Muscle layer of duodenum (tissue), 2 donors: ENCODE data around the gene VIPR2.
"Not testable (repeated sequence)": the region's sequence is repeated elsewhere in the genome, so short reads cannot be mapped to it uniquely, and the experiment has no call there.

Source experiments
- H3K27ac ChIP-seq: one replicate; pipeline ENCODE4 v1.7.0; 2013; ENCODE audit warnings: mild to moderate bottlenecking, low read length
- H3K27me3 ChIP-seq: one replicate; pipeline ENCODE4 v1.7.0; 2013; ENCODE audit warnings: low read depth, mild to moderate bottlenecking, control low read depth, low read length
- H3K36me3 ChIP-seq, 2 donors: one replicate each; pipeline ENCODE4 v1.7.0; 2013; ENCODE audit warnings: low read length in 2 of 2, control low read depth in 1 of 2, mild to moderate bottlenecking in 1 of 2; ENCODE audit not compliant: insufficient read depth in 2 of 2, control insufficient read depth in 1 of 2
- H3K4me1 ChIP-seq, 2 donors: one replicate each; pipeline ENCODE4 v1.7.0; 2013; ENCODE audit warnings: low read length in 2 of 2, mild to moderate bottlenecking in 2 of 2, control low read depth in 1 of 2, moderate library complexity in 1 of 2; ENCODE audit not compliant: insufficient read depth in 2 of 2, control insufficient read depth in 1 of 2
- H3K4me3 ChIP-seq, 2 donors: one replicate each; pipeline ENCODE4 v1.7.0; 2013; ENCODE audit warnings: low read length in 2 of 2, low read depth in 1 of 2, mild to moderate bottlenecking in 1 of 2
- H3K9me3 ChIP-seq, 2 donors: one replicate each; pipeline ENCODE4 v1.7.0; 2013; ENCODE audit warnings: low read length in 2 of 2, control low read depth in 1 of 2, mild to moderate bottlenecking in 1 of 2; ENCODE audit not compliant: control insufficient read depth in 1 of 2
- donor health status: healthy.

VIPR2 gene

DNA sequence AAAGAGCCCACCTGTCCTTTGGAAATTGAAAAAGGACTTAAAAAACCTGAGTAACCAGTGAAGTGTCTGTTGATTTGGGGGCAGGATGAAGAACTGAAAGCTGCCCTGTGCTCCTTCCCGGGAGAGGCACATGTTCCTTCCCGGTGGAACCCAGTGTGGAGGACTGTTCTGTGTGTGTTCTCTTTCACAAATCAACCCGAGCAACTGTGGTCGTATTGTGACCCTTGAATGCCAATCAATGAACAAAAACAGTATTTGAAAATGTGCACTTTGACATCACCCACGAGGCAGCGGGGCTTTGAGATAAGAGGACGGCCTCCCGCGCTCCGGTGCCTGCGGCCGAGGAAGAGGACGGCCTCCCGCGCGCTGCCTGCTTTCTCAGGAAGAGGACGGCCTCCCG, 139.0 kb downstream of the VIPR2 start:
- H3K27me3 ChIP-seq: no peaks in the 10 kb centered on the region
- H3K9me3 ChIP-seq: no peaks in the 10 kb centered on the region
- no peak overlapping the region for H3K4me3 ChIP-seq
- H3K27ac ChIP-seq: no peak overlapping the region
- no peaks in the 10 kb centered on the region for H3K4me1 ChIP-seq
- no peaks in the 10 kb centered on the region for H3K36me3 ChIP-seq

DNA sequence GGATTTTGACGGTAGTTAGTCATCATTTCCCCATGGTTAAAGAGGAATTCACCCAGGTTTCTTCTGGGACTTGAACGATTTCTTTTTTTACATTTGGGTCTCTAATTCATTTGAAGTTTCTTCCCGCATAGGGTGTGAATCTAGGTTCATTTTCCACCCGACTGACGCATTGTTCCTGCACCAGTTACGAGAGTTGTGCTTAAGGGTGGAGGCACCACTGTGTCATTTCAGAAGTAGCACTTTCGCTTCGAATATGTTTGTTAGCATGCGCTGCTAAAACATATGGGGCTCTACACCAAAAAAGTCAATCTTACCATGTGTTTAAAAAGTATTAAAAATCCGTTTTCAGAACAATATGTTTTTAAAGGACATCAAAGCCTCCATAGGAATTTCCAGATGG, 140.3 kb downstream of the VIPR2 start:
- H3K36me3 ChIP-seq: no peaks in the 10 kb centered on the region
- no peak overlapping the region for H3K27ac ChIP-seq
- H3K9me3 ChIP-seq: no peaks in the 10 kb centered on the region
- H3K4me3 ChIP-seq: no peak overlapping the region
- no peaks in the 10 kb centered on the region for H3K27me3 ChIP-seq
- H3K4me1 ChIP-seq: no peaks in the 10 kb centered on the region

DNA sequence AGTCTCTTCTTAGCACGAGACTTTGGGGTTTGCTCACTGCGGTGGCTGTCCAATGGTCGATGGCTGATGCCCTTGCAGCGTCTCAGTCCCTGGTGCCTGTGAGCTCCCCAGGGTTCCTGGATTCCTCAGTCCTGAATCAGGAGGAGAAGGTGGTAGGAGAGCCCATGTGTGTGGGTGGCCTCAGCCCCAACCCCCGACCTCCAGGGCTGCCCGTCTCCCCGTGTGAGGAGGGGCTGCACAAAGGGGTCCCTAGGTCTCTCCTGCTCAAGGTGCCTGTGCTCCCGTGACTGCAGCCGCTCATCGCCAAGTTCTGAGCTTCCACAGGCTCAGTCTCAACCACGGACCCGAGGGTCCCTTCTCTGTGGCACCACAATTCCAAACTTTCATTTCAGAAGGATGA, 142.9 kb downstream of the VIPR2 start:
- H3K36me3 ChIP-seq: no peaks in the 10 kb centered on the region
- H3K27ac ChIP-seq: no peak overlapping the region
- H3K4me1 ChIP-seq: no peaks in the 10 kb centered on the region
- H3K9me3 ChIP-seq: no peaks in the 10 kb centered on the region
- no peak overlapping the region for H3K4me3 ChIP-seq
- no peaks in the 10 kb centered on the region for H3K27me3 ChIP-seq

DNA sequence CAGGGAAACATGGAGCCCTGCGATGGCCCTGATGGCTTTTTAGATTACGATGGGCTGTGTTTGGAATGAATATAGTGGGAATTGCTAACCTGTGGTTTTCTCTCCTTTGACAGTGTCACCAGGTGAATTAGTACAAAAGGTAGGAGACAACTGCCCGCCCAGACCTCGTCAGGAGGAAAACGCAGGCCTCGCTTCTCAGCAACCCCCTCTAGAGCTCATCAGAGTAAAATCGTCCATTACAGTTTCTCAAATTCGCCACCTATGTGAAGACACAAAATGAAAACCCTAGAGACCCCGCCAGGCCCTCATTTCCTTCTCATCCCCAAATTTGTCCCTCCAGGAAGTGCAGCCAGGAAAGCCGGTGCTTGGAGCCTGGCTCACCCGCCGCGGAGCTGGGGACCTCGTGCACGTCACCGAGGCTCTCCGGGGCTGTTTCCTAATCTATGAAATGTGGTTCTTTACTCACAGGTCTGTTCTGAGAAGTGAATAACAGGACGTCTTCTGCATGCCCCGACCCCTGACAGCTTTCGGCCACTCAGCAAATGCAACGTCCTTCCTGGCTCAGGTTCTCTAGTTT, 143.7 kb downstream of the VIPR2 start:
- Histone ChIP-seq H3K27ac (no peak overlapping the region), H3K9me3 (no peaks in the 10 kb centered on the region), H3K36me3 (no peaks in the 10 kb centered on the region), H3K4me3 (no peak overlapping the region), H3K4me1 (no peaks in the 10 kb centered on the region), H3K27me3 (no peaks in the 10 kb centered on the region)

DNA sequence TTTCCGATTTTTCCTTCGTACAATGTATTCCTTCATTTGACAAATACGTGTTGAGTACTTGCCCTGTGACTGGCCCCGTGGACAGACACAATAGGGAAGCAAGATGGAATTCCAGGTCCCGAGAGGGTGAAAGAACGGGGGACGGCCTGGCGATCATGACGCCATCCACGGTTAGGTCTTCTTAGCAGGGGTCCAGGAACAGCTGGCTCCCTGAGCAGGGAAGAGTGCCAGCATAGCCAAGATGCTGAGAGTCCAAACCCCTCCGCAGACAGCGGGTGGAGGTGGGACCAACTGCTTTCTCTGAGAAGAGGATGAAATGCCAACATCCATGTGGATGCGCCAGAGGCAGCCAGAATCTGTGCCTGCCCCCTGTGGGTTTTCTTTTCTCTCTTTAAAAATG, 144.6 kb downstream of the VIPR2 start:
- no peak overlapping the region for H3K27ac ChIP-seq

DNA sequence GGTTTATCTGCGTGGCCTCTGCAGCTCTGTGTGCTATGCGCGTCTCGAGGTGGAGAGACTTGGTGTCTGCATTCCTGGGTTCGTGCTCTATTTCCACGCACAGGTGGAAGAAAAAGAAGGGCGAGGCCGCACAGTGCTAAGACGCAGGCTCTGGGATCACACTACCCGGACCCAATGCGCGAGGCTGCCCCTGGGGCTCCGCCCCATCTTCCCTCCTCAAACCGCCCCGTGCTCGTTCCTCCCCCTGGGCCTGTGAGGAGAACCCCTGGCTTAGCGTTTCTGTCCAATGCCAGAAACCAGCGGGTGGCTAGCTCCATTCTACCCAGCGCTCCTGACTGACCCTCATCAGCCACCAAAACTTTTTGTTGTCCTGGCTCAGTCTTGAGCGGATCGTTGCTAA, 145.2 kb downstream of the VIPR2 start:
- H3K4me3 ChIP-seq: no peak overlapping the region
- no peaks in the 10 kb centered on the region for H3K36me3 ChIP-seq
- no peaks in the 10 kb centered on the region for H3K27me3 ChIP-seq
- H3K4me1 ChIP-seq: no peaks in the 10 kb centered on the region
- H3K9me3 ChIP-seq: no peaks in the 10 kb centered on the region
- H3K27ac ChIP-seq: no peak overlapping the region

More for the DNA sequence above, 144.6 kb downstream of the VIPR2 start:
- H3K36me3 ChIP-seq: no peaks in the 10 kb centered on the region
- H3K4me3 ChIP-seq: no peak overlapping the region
- no peaks in the 10 kb centered on the region for H3K4me1 ChIP-seq
- H3K27me3 ChIP-seq: no peaks in the 10 kb centered on the region
- H3K9me3 ChIP-seq: no peaks in the 10 kb centered on the region

DNA sequence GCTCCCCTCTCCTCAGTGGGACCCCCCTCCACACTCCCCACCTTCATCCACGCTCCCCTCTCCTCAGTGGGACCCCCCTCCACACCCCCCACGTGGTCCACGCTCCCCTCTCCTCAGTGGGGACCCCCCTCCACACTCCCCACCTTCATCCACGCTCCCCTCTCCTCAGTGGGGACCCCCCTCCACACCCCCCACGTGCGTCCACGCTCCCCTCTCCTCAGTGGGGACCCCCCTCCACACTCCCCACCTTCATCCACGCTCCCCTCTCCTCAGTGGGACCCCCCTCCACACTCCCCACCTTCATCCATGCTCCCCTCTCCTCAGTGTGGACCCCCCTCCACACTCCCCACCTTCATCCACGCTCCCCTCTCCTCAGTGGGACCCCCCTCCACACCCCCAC, 146.4 kb downstream of the VIPR2 start:
- not testable (repeated sequence) for H3K4me1 ChIP-seq, H3K9me3 ChIP-seq, H3K36me3 ChIP-seq, H3K27ac ChIP-seq, H3K4me3 ChIP-seq, H3K27me3 ChIP-seq

DNA sequence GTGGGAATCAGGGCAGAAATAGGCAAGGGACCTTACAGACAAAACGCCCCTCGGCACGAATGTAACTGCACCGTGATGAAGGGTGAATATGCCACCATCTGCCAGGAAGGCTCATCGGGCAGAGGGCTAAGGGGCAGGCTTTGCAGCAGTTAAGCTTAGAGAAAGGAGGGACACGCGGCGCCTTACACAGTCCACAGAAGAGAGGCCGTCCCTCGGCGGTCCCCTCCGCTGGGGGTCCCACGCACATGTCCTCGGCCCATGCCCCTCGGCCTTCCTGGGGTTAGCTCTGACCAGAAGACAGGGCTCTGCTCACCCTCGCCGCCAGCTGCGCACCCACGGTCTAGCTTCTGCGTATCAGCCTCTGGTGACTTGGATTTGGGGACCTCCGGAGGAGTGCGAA, 147.2 kb downstream of the VIPR2 start:
- H3K9me3 ChIP-seq: peaks cover 0 to 2% of the 10 kb centered on the region in 2 donors
- H3K27ac ChIP-seq: no peak overlapping the region
- H3K4me3 ChIP-seq: no peak overlapping the region
- H3K36me3 ChIP-seq: no peaks in the 10 kb centered on the region
- peaks cover 4% of the 10 kb centered on the region for H3K27me3 ChIP-seq
- no peaks in the 10 kb centered on the region for H3K4me1 ChIP-seq

DNA sequence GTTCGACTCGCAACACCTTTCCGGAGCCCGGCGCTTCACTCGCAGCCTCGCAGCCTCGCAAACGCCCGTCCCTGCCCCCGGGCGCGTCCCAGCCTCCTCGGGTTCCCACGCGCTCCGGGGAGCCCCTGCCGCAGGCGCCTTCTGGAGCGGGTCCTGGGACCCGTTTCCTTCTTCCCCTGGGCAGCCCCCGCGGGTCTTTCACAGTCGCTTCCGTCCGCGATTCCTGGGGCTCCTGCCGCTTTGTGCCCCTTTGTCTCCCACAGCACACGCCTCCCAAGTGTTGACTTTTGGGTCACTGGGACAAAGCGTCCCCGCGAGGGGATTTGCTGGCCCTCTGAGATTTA, 147.6 kb downstream of the VIPR2 start:
- Histone ChIP-seq H3K4me1 (no peaks in the 10 kb centered on the region), H3K27me3 (peaks cover 6% of the 10 kb centered on the region), H3K4me3 (no peak overlapping the region), H3K9me3 (peaks cover 0 to 2% of the 10 kb centered on the region in 2 donors), H3K27ac (no peak overlapping the region), H3K36me3 (no peaks in the 10 kb centered on the region)

DNA sequence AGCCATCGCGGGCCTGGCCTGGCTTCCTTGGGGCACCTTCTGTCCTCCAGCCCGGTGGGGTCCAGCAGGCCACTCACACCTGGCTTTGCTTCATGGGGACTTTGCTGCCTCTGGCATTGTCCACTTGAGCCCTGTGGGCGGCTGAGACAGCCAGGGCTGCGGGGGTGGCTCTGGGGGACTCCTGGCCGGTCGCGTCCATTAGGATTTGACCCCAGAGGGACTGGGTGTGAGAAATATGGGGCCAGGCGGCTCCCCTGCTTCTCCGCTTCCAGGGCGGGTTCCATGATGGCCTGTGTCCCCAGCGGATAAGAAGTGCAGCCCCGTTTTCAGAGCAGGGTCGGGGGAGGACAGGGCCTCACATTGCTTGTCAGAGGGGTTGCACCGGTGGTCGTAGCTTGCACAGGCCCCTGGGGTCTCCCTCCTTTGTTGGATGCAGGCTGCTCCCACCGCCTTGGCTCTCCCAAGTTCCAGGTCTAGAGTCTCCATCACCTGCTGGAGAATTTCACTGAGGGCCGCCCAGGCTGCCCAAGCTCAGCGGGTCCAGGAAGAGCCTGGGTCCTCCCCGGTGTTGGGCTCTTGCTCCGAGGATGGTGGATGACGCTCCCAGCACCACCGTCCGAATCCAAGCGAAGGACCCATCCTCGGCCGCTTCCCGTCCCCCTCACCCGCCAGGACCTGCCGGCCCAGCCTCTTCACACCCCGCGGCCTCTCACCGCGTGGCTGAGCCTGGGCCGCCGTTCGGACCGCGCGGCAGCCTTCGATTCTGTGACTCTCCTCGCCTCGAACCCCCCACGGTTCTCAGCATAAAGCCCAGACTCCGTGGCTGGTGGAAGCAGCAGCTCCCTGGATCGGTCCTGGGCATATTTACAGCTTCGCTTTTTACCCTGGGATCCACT, 148.2 kb downstream of the VIPR2 start:
- no peaks in the 10 kb centered on the region for H3K36me3 ChIP-seq
- H3K9me3 ChIP-seq: peaks cover 0 to 2% of the 10 kb centered on the region in 2 donors
- H3K4me3 ChIP-seq: no peak overlapping the region
- peaks cover 13% of the 10 kb centered on the region for H3K27me3 ChIP-seq
- H3K27ac ChIP-seq: no peak overlapping the region
- H3K4me1 ChIP-seq: no peaks in the 10 kb centered on the region

DNA sequence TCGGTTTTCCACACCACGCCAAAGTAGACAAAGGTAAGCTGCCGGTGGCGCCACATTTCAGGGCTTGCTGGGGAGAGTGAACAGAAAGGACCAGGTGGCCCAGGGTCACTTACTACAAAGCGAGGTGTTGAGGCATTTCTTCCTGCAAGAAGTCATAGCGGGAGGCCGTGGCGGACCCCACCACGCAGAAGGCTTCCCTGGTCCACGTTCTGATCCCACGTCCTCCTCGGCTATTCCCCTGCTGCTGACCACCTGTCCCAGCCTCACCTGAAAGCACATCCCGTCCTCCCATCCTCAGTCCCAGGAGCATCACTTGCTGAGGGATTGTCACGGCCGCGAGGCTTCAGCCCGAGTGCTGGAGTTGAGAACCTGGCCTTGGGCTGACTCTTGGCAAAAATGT, 149.2 kb downstream of the VIPR2 start:
- H3K27me3 ChIP-seq: peaks cover 14% of the 10 kb centered on the region
- no peak overlapping the region for H3K27ac ChIP-seq
- no peaks in the 10 kb centered on the region for H3K36me3 ChIP-seq
- peaks cover 0 to 2% of the 10 kb centered on the region in 2 donors for H3K9me3 ChIP-seq
- H3K4me1 ChIP-seq: no peaks in the 10 kb centered on the region
- H3K4me3 ChIP-seq: no peak overlapping the region

DNA sequence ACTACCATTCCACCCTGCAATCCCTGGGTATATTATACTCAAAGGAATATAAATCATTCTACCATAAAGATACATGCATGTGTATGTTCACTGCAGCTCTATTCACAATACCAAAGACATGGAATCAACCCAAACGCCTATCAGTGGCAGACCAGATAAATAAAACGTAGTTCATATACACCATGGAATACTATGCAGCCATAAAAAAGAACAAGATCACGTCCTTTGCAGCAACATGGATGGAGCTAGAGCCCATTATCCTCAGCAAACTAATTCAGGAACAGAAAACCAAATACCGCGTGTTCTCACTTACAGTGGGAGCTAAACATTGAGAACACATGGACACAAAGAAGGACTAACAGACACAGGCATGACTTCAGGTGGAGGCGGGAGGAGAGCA, 150.0 kb downstream of the VIPR2 start:
- Histone ChIP-seq H3K4me1 (no peaks in the 10 kb centered on the region), H3K27me3 (peaks cover 14% of the 10 kb centered on the region), H3K36me3 (no peaks in the 10 kb centered on the region), H3K9me3 (peaks cover 0 to 2% of the 10 kb centered on the region in 2 donors), H3K4me3 (no peak overlapping the region), H3K27ac (no peak overlapping the region)
